Lower lobe of right lung (tissue), 2 donors: ENCODE results near the gene PDE6H. TPM values are rescaled to one million over a fixed set of nuclear protein-coding genes. Genes with fewer than 3 reads are reported as not detected.
A peak's percentile ranks its signal among the peaks of the same experiment; 100 is the strongest.

Experiments used
- ATAC-seq, 2 donors: fragments of 200-7000 bp; cut with Tn5 transposase; one replicate each; pipeline ENCODE4 v1.9.1; 2020 to 2022; ENCODE audit warnings: mild to moderate bottlenecking in 2 of 2, moderate library complexity in 2 of 2
- DNase-seq: peaks from one replicate; pipeline ENCODE4 v3.0.0-alpha.2; 2020
- H3K27ac ChIP-seq: fragments of 200-600 bp; one replicate; pipeline ENCODE4 v1.8.0; 2022
- H3K27me3 ChIP-seq: fragments of 200-600 bp; one replicate; pipeline ENCODE4 v1.8.0; 2022; ENCODE audit warnings: low read depth
- H3K36me3 ChIP-seq: fragments of 200-600 bp; one replicate; pipeline ENCODE4 v1.8.0; 2022; ENCODE audit warnings: mild to moderate bottlenecking
- H3K4me1 ChIP-seq: fragments of 200-600 bp; one replicate; pipeline ENCODE4 v1.8.0; 2022
- H3K4me3 ChIP-seq: fragments of 200-600 bp; one replicate; pipeline ENCODE4 v1.8.0; 2022; ENCODE audit warnings: mild to moderate bottlenecking
- H3K9me3 ChIP-seq: fragments of 200-600 bp; one replicate; pipeline ENCODE4 v1.8.0; 2022
- CTCF ChIP-seq: fragments of 200-600 bp; IDR thresholded peaks from one replicate; pipeline ENCODE4 v1.8.0; 2022; ENCODE audit warnings: antibody characterized with exemption, mild to moderate bottlenecking
- intact Hi-C: fragments of 100-400 bp; cut with DNase I; formaldehyde crosslinking; loops from one replicate; pipeline ENCODE4 v1.11.0; 2022
- total RNA-seq: library from RNA; stranded (reverse); fragmentation: NEBNext Ultra II Directional; extraction: Animal tissue kit (Norgen Biotek cat#: 25700); gene quantifications from one replicate; pipeline ENCODE4 v1.2.1, GENCODE V29; 2021
- donor health status: DM: no; HTN: yes; CAD: no; lungs with severe emphysema.

PDE6H gene
- total RNA-seq, 1 donor from 2014 or later: 0.53 TPM

GRCh38 chr12:14956024-14956891 lies 16.6 kb upstream of the PDE6H start:
- Histone ChIP-seq H3K36me3 (no peaks in the 10 kb centered on the region), H3K9me3 (no peaks in the 10 kb centered on the region), H3K27ac (peak overlapping the region; percentile 85), H3K27me3 (no peaks in the 10 kb centered on the region), H3K4me3 (peak overlapping the region; percentile 59), H3K4me1 (peaks cover 87% of the 10 kb centered on the region)
- intact Hi-C loops: no loop called here
- no peak for DNase-seq
- TF ChIP-seq CTCF: no peak
- no peak for ATAC-seq

GRCh38 chr12:14956905-14957304 lies 15.9 kb upstream of the PDE6H start:
- Histone ChIP-seq H3K27me3 (no peaks in the 10 kb centered on the region), H3K4me3 (peak overlapping the region; percentile 59), H3K27ac (peak overlapping the region; percentile 85), H3K4me1 (peaks cover 81% of the 10 kb centered on the region), H3K36me3 (no peaks in the 10 kb centered on the region), H3K9me3 (no peaks in the 10 kb centered on the region)
- ATAC-seq (no peak), DNase-seq (no peak)
- intact Hi-C loops: no loop called here
- no peak for TF ChIP-seq CTCF

DNA sequence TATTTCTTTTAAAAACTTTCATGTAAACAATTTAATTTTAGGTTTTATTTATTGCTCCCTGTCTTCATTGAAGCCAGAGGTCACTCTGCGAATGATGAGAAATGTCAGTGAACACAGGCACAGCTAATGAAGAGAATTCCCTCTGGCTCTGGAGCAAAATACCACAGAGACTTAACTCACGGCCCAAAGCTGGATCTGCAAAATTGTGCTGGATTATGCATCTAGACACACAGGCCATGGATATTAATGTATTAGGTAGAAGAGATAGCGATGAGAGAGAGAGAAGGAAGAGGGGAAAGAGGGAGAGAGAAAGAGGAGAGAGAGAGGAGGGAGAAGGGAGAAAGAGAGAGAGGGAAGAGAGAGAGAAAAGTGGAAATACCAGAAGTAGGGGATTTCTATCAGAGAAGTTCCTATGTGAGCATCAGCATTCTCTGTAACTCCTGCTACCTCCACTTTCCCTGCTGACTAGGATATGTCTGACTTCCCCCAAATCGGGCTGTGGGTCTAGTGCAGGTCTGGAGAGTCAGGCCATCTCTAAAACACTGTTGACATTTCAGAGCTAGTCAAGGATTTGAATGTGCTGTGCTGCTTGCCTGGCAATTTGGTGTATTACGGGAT lies 15.2 kb upstream of the PDE6H start:
- Histone ChIP-seq H3K27ac (peak overlapping the region; percentile 85), H3K27me3 (no peaks in the 10 kb centered on the region), H3K36me3 (no peaks in the 10 kb centered on the region), H3K9me3 (no peaks in the 10 kb centered on the region), H3K4me1 (peaks cover 81% of the 10 kb centered on the region), H3K4me3 (peak overlapping the region; percentile 59)
- no peak for DNase-seq
- no peak for TF ChIP-seq CTCF
- ATAC-seq: no peak
- intact Hi-C loops: no loop called here

DNA sequence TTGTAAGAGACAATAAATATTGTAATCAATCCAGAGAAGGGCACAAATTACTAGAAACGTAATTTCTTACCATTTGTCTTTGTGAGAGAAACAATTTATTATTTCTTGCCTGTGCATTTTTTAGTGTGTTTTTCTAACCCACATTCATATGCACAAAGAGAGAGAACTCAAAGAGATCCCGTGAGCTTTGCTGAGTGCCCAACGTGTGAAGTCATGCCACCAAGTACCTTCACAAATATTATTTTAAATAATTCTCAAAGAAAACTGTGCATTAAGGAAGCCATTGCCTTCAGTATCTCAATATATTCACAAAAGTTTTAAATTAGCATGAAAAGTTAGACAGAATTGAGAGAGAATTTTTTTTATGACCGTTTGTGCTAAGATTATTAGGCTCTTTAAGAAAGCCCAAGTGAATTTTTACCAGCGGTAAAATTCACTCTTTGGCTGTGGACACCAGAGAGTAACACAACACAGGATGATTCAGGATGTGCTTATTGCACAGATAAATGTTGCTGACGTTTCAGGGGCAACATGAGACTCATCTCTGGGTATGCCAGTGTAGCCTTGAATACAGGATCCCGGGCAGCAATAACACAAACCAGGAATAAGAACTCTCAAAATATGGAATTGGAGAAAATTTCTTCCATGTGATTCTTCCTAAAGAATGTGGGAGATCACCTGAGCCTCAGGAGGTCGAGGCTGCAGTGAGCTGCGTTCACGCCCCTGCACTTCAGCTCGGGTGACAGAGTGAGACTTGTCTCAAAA lies 14.3 kb upstream of the PDE6H start:
- peak overlapping the region; percentile 85 for H3K27ac ChIP-seq
- DNase-seq (no peak), ATAC-seq (no peak)
- no peaks in the 10 kb centered on the region for H3K36me3 ChIP-seq
- no peaks in the 10 kb centered on the region for H3K9me3 ChIP-seq
- peak overlapping the region; percentile 59 for H3K4me3 ChIP-seq
- intact Hi-C loops: no loop called here
- H3K27me3 ChIP-seq: no peaks in the 10 kb centered on the region
- H3K4me1 ChIP-seq: peaks cover 75% of the 10 kb centered on the region
- TF ChIP-seq CTCF: no peak

DNA sequence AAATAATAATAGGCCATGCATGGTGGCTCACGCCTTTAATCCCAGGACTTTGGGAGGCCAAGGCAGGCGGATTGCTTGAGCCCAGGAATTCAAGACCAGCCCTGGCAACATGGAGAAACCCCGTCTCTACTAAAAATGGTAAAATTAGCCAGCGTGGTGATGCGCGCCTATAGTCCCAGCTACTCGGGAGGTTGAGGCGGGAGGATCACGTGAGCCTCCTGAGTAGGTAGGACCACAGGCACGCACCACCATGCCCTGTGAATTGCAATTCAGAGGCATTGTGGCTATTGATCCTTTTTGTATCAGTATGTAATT lies 13.8 kb upstream of the PDE6H start:
- ATAC-seq (no peak), DNase-seq (no peak)
- H3K36me3 ChIP-seq: no peaks in the 10 kb centered on the region
- peaks cover 69% of the 10 kb centered on the region for H3K4me1 ChIP-seq
- intact Hi-C loops: no loop called here
- TF ChIP-seq CTCF: no peak
- peak overlapping the region; percentile 59 for H3K4me3 ChIP-seq
- no peaks in the 10 kb centered on the region for H3K9me3 ChIP-seq
- H3K27ac ChIP-seq: peak overlapping the region; percentile 85
- no peaks in the 10 kb centered on the region for H3K27me3 ChIP-seq
